DMS53 (cell line): ENCODE results near the gene ACTA1.
"Not testable (repeated sequence)": the region's sequence is repeated elsewhere in the genome, so short reads cannot be mapped to it uniquely, and the experiment has no call there.

Source experiments
- DNase-seq: peaks from one replicate; lab custom pipeline; 2025; lab: John Stamatoyannopoulos, UW

Gene ACTA1

DNA sequence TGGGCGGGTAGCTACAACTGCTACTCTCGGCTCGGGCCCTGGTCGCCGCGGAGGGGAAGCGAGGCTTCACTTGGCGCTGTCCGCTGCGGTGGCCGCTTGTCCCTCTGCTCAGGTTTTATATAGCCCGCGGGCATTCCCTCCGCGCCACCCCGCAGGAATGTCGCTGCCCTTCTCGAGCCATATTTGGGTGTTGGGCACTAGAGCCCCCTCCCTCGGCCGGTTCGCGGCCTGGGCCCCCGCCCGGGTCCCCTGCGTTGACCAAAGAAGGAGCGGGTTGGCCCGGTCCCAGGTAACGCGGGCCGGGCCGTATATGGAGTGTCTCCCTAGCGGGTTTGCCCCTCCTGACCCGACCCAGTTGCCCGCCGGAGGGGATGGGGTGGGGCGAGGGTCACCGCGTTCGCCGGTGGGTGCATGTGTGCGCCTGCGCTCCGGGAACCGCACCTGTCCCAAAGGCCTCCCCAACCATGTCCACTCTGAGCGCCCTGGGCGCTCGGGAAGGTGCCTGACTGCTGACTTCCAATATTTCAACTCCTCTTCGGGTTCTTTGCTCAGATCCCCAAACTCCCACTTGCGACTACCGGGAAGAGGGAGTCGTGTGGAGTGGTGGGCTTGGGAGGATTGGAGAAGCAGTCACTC is at the start of gene ACTA1:
ACTA1 (minus strand) TSS at position 90 of the 636 bp plus-strand sequence. CDS start 979 bp downstream, outside the sequence.
- DNase-seq, result peak; percentile 45

DNA sequence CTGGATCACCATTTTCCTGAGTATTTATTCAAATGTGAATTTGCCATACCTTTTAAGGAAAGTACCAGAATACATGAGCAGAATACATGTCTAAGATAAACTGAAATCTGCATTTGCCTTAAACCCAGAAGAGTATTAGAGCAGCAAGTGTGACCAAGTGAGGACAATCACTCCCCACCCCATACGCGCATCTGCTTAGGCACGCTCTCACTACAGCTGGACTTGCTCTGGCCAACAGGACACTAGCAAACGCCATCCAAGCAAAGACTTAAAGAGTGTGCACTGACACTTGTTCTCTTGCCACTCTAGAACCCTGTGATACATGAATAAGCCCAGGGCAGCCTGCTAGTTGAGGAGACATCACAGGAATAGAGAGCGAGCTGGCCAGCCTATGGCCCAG is 48.6 kb upstream of the ACTA1 start:
- no peak for DNase-seq

- DNase-seq, result no peak
These were observed 46.6 kb upstream of the ACTA1 start for GRCh38 chr1:229480495-229480894.

DNA sequence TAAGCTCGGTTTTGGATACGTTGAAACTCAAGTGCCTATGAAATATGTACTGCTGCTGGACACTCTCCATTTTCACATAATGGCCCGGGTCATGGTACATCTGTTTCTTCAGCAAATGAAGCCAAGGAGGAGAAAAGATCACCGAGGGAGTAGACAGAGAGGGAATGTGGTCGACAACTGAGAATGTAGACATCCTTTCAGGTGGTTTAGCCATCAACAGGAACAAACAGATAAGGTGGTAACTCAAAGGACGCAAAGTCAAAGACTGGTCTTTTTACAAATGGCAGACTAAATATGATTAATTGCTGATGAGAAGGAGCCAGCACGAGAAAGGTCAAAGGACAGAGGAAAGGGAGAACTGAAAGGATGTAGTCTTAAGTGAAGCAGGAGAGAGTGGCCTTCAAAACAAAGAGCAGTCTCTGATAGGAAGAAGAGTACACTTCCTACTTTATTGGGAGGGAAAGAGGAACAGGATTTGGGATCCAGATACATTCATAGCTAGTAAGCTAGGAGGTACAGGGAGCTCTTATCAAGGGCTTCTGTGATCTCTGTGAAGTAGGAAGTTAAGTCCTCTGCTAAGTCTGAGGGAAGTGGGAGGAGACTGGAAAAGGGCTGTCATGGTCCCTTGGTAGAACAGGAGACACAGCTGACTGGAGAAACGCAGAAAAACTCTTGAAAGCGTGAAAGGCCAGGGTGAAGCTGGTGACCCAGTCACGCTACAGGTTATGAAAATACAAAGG is 45.9 kb upstream of the ACTA1 start:
- DNase-seq, result no peak

- no peak for DNase-seq
These were observed 45.0 kb upstream of the ACTA1 start for GRCh38 chr1:229478852-229479251.

DNA sequence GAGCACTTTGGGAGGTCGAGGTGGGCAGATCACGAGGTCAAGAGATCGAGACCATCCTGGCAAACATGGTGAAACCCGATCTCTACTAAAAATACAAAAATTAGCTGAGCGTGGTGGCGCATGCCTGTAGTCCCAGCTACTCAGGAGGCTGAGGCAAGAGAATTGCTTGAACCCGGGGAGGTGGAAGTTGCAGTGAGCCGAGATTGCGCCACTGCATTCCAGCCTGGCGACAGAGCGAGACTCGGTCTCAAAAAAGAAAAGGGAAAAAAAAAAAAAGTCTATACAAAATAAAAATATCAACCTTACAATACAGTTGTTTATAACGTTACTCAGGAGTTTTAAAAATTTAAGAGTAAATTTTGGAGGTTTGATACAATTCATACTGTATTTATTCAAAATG is 42.0 kb upstream of the ACTA1 start:
- DNase-seq, result not testable (repeated sequence)

GRCh38 chr1:229474509-229474908 is 40.6 kb upstream of the ACTA1 start:
- DNase-seq, result no peak

- DNase-seq, result no peak
These were observed 37.3 kb upstream of the ACTA1 start for GRCh38 chr1:229471175-229471574.

GRCh38 chr1:229470406-229471043 is 36.6 kb upstream of the ACTA1 start:
- DNase-seq, result no peak

DNA sequence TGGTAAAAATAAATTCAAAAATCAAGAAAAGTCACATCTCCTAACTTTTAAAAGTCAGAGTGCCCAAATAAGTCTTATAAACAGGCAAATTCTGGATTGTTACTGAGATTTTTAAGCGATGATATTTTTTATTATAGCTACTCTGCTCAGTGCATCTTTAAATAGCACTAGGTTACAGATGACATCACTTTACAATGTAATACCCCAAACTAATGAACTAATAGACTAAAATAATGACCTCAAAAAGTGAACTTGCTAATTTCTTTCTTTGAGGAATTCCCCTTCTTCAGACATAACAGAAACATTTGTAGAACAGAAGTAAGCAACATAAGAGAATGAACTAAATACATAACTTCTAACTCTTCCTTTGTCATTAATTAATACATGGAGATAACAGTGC is 33.0 kb upstream of the ACTA1 start:
- DNase-seq, result no peak

- no peak for DNase-seq
These were observed 30.8 kb upstream of the ACTA1 start for GRCh38 chr1:229464672-229465071.

- no peak for DNase-seq
These were observed 27.3 kb upstream of the ACTA1 start for GRCh38 chr1:229461032-229461668.

DNA sequence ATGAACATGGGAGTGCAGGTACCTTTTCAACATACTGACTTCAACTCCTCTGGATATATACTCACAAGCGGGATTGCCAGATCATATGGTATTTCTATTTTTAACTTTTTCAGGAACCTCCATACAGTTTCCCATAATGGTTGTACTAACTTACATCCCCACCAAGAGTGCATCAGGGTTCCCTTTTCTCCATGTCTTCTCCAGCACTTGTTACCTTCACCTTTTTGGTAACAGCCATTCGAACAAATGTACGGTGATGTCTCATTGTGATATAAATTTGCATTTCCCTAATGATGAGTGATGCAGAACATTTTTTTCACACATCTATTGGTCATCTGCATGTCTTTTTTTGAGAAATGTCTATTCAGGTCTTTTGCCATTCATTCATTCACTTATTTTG is 25.9 kb upstream of the ACTA1 start:
- DNase-seq, result no peak

- no peak for DNase-seq
These were observed 23.5 kb upstream of the ACTA1 start for GRCh38 chr1:229457436-229457835.

GRCh38 chr1:229456016-229456415 is 22.1 kb upstream of the ACTA1 start:
- DNase-seq, result no peak

DNA sequence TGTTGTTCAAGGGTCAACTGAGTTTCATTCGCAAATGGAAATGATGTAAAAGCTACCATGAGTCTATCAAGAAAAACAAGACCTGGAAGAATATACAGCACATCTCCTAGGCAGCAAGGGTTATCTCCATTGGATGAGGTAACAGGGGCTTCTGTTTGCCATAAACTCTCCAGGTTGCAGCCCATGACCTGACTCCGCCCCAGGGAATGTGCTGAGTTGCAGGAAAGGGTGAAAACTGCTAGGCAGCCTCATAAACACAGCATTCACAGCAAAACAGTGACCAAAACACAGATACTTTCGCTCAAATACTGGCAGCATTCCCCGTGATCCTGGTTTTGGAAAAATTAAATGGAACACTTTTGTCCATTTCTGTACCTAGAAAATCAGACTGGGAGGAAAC is 20.2 kb upstream of the ACTA1 start:
- DNase-seq, result no peak

DNA sequence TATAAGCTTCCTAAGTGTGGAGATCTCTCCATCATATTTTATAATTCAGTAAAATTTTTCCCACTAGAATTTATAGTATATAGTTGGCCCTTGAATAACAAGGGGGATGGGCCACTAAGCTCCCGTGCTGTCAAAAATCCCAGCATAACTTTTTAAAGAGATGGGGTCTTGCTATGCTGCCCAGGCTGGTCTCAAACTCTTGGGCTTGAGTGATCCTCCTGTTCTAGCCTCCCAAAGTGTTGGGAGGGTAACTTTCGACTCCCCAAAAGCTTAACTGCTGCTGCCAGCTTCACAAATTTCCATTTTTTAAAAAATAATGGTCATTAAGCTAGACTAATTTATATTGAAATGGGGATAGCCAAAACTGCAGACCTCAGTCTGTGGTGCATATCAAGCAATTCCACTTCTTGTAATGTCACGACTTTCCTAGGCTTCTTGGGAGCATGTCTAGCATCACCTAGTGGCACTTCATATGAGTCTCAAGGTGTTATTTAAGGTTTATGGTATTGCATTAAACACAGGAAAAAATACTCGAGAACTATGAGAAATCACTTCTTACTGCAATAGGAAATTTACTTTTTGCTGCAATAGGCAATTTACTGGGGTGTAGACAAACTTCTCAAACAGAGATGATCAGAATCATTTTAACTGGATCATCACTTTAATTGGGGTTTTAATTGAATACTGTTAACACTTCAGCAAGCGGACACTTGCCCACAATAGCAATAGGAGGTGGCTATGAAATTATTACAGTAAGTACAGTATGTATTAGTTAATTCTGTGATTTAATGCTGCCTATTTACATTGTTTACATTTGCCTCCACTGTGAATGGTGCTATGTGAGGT is 19.3 kb upstream of the ACTA1 start:
- DNase-seq, result peak; percentile 35

DNA sequence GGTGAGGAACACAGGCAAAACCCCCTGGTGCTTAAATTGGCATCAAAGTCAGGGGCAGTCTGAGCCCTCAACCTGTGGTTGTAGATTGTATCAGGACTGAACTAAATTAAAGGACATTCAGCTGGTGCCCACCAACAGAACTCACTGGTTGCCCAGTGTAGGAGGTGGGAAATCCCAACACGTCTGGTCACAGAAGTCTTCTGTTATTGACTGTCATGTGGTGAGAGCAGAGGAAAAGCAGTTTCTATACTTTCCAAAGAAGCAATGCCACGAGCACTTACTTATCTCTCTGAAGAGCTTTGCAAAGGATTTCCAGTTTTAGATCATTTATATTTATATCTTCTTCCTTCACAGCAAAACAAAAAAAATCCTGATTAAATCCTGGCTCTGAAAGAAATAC is 15.0 kb upstream of the ACTA1 start:
- no peak for DNase-seq

GRCh38 chr1:229448354-229448753 is 14.5 kb upstream of the ACTA1 start:
- DNase-seq, result no peak

DNA sequence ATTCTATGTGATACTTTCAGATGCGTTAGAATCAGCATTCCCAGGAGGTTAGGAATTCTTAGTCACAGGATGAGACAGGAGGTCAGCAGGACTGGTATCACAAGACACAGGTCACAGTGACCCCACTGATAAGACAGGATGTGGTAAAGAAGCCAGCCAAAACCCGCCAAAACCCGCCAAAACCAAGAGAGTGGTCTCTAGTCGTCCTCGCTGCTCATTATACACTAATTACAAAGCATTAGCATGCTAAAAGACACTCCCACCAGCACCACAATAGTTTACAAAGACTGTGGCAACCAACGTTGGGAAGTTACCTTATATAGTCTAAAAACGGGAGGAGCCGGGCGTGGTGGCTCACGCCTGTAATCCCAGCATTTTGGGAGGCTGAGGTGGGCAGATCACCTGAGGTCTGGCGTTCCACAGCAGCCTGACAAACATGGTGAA is 13.9 kb upstream of the ACTA1 start:
- DNase-seq, result no peak

- no peak for DNase-seq
These were observed 11.9 kb upstream of the ACTA1 start for GRCh38 chr1:229445828-229446227.
